ENCODE measurements around the gene DCDC1.

GRCh38 chr11:30832831-30833230, 536.7 kb downstream of the DCDC1 start:
- TF ChIP-seq REST (IDR thresholded peaks at IDR 0.05; ENCODE audit: borderline replicate concordance) (no peak), REST (CRISPR knock-in tag; IDR thresholded peaks at IDR 0.05; ENCODE audit: low read depth) (no peak), CTCF (IDR thresholded peaks at IDR 0.05 in 2 of 3, conservative IDR thresholded peaks at IDR 0.05 in 1 of 3; ENCODE audit: insufficient read depth in 2 of 3, low read depth in 1 of 3, low read length in 3 of 3) (no peak)

All from K562 (cell line).